Ureter (tissue), 1 donor: ENCODE measurements around the gene OR7G3. TPM values are rescaled to one million over a fixed set of nuclear protein-coding genes. Genes with fewer than 3 reads are reported as not detected.

ENCODE experiments used
- DNase-seq: peaks from one replicate; pipeline ENCODE4 v3.0.0-alpha.2; 2020; ENCODE audit warnings: low spot score
- total RNA-seq: library from RNA; stranded (reverse); gene quantifications from one replicate; pipeline ENCODE4 v1.2.4, GENCODE V29; 2023
- donor health status: DM: yes; HTN: yes; CAD: no.

The OR7G3 gene
- total RNA-seq, 1 donor from 2014 or later: not detected

- DNase-seq: no peak
Measured at GRCh38 chr19:9107375-9107774, 19.4 kb downstream of the OR7G3 start, which contains the start of gene OR7G2. OR7G2 (minus strand) TSS chr19:9107475; CDS start chr19:9103243, 4,232 bp downstream.

- no peak for DNase-seq
Measured at GRCh38 chr19:9086761-9087160, 40.0 kb downstream of the OR7G3 start, which contains the start of gene OR1M1. OR1M1 (plus strand) TSS chr19:9087061; CDS start chr19:9093245, 6,184 bp downstream.

- DNase-seq: no peak
Measured at GRCh38 chr19:9078651-9079050, 48.1 kb downstream of the OR7G3 start.

GRCh38 chr19:9076901-9077300, 49.8 kb downstream of the OR7G3 start:
- DNase-seq: no peak

Other genes starting within 250 kb of the OR7G3 start
- 0.18 TPM for gene MUC16, start 116.5 kb downstream of the OR7G3 start, total RNA-seq
- gene OR1M1, start 39.9 kb downstream of the OR7G3 start, total RNA-seq: not detected
- gene OR7G2, start 19.5 kb downstream of the OR7G3 start, total RNA-seq: not detected
- not detected for gene OR7G1, start 11.2 kb downstream of the OR7G3 start, total RNA-seq
- gene ZNF317, start 13.4 kb upstream of the OR7G3 start, total RNA-seq: 35.7 TPM
- not detected for gene OR7D2, start 52.0 kb upstream of the OR7G3 start, total RNA-seq
- not detected for gene OR7D4, start 92.6 kb upstream of the OR7G3 start, total RNA-seq
- not detected for gene OR7E24, start 124.0 kb upstream of the OR7G3 start, total RNA-seq
- 8.9 TPM for gene ZNF699, start 182.9 kb upstream of the OR7G3 start, total RNA-seq
- 43.8 TPM for gene ZNF559, start 197.2 kb upstream of the OR7G3 start, total RNA-seq
- gene ZNF177, start 236.1 kb upstream of the OR7G3 start, total RNA-seq: 3.7 TPM